ENCODE results near the gene INPP5D. TPM values are rescaled to one million over a fixed set of nuclear protein-coding genes. Genes with fewer than 3 reads are reported as not detected.

The INPP5D gene
- total and polyA plus RNA-seq, 3 experiments from 2014 or later, result 49.3 to 146 (median 51.0) TPM

DNA sequence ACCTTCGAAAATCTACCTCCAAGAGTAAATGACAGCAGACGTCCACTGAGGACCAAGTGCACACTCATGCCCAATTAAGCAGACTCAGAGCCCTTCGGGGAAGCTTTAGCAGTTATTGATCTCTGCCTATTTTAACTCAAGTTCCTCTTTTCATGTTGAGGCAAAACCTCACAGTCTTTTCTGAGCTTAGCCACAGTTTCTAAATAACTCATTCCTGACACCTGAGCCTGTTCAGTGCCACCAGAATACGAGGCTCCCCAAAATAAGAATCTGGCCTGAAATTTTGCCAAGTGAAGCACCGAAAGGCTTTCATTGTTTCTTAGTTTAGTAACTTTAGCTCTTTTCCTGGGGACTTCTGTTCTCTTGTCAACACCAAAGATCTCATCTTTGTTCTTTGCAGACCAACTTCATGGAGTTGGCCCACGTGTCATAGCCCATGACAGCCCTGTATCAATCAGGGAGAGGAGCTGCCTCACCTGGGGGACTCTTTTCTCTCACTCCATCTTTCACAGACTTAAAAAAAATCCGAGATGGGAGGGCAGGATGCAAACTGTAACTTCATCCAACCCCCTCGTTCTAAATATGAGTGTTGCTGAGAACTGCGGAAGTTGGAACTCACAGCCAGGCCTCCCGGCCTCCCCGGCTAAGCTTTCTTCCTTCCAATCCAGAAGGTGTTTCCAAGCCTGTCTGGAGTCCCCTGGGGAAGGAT, 22.2 kb downstream of the INPP5D start:
- Mint-ChIP-seq H3K36me3 (peaks cover 4 to 60% (median 25%) of the 10 kb centered on the region in 3 donors), H3K27ac (peak overlapping the region; percentile 95 to 99 (median 98)), H3K4me3 (peak overlapping the region; percentile 80 to 91 (median 84)), H3K27me3 (no peaks in the 10 kb centered on the region), H3K4me1 (peaks cover 92 to 98% (median 97%) of the 10 kb centered on the region in 3 donors), H3K9me3 (no peaks in the 10 kb centered on the region)
- H3K9me3 ChIP-seq (ENCODE audit: low read length), result no peaks in the 10 kb centered on the region
- H3K27me3 ChIP-seq (ENCODE audit: insufficient read depth, low read length, poor library complexity, severe bottlenecking), result no peaks in the 10 kb centered on the region
- H3K4me1 ChIP-seq (ENCODE audit: insufficient read depth, low read length), result peaks cover 95% of the 10 kb centered on the region
- DNase-seq, result no peak
- CTCF ChIA-PET, result interaction anchor here (0.8 to 3.9 kb wide), 4 partner anchors 17 to 30 kb away, joined by 3 to 27 read pairs (median 10); partner anchors contain the start of gene INPP5D
- POLR2A ChIA-PET, result interaction anchor here (0.6 to 4.6 kb wide), 3 partner anchors 11 to 52 kb away, joined by 3 to 43 read pairs (median 5); partner anchors contain the start of gene INPP5D
- H3K36me3 ChIP-seq (ENCODE audit: insufficient read depth, low read length), result no peaks in the 10 kb centered on the region
- H3K27ac ChIP-seq (ENCODE audit: low read depth, low read length), result peak overlapping the region; percentile 66
- H3K4me3 ChIP-seq (ENCODE audit: low read length), result peak overlapping the region; percentile 35

DNA sequence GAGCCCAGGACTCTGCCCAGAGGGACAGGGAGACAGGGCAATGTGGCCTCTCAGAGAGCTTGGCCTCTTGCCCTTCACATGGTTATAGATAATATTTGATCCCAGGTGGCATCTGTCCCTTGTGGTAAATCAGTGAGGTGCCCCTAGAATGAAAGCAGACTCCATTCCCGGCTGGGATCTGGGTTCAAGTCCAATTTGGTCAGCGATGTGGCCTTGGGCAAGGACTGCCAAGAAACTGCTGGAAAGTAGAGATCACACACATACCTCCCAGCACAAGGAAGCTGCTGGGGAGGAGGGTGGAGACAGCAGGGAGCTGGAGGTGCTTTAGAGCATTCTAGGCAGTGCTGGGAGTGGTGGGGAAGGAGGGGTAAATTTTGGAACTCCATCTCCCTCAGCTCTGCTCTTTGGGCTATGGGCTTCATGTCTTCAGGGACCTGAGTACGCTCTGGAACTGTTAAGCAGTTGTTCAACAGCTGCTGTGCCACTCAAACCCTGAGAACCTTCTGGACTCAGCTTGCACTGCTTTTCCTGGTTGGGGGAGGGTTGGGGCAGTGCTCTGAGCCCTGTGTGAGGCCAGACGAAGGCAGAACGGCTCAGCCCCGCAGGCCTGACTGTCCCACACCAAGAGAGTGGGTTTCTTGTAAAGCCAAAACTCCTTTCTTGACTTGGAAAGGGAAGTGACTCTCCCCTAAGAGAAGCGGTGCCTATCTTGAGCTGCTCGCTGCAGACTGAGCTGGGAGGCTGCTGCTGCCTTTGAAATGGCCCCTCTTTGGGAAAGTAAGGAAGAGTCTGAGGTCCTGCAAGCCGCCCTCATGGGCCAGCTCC, 23.0 kb downstream of the INPP5D start:
- H3K27ac Mint-ChIP-seq, result peak overlapping the region; percentile 95 to 99 (median 98)
- no peaks in the 10 kb centered on the region for H3K27me3 Mint-ChIP-seq
- no peaks in the 10 kb centered on the region for H3K9me3 Mint-ChIP-seq
- H3K4me3 ChIP-seq (ENCODE audit: low read length), result peak overlapping the region; percentile 35
- peak overlapping the region; percentile 80 to 91 (median 87) for H3K4me3 Mint-ChIP-seq
- peaks cover 87% of the 10 kb centered on the region for H3K4me1 ChIP-seq (ENCODE audit: insufficient read depth, low read length)
- POLR2A ChIA-PET, result interaction anchor here (0.5 to 4.6 kb wide), 5 partner anchors 11 to 52 kb away, joined by 3 to 43 read pairs (median 5); partner anchors contain the start of gene INPP5D
- H3K9me3 ChIP-seq (ENCODE audit: low read length), result no peaks in the 10 kb centered on the region
- no peak for DNase-seq
- peaks cover 90 to 99% (median 98%) of the 10 kb centered on the region in 3 donors for H3K4me1 Mint-ChIP-seq
- H3K27ac ChIP-seq (ENCODE audit: low read depth, low read length), result peak overlapping the region; percentile 66
- CTCF ChIA-PET, result interaction anchor here (0.8 to 3.9 kb wide), 5 partner anchors 17 to 31 kb away, joined by 3 to 27 read pairs (median 9); partner anchors contain the start of gene INPP5D
- peaks cover 10 to 65% (median 28%) of the 10 kb centered on the region in 3 donors for H3K36me3 Mint-ChIP-seq
- H3K36me3 ChIP-seq (ENCODE audit: insufficient read depth, low read length), result peaks cover under 1% of the 10 kb centered on the region
- H3K27me3 ChIP-seq (ENCODE audit: insufficient read depth, low read length, poor library complexity, severe bottlenecking), result no peaks in the 10 kb centered on the region

DNA sequence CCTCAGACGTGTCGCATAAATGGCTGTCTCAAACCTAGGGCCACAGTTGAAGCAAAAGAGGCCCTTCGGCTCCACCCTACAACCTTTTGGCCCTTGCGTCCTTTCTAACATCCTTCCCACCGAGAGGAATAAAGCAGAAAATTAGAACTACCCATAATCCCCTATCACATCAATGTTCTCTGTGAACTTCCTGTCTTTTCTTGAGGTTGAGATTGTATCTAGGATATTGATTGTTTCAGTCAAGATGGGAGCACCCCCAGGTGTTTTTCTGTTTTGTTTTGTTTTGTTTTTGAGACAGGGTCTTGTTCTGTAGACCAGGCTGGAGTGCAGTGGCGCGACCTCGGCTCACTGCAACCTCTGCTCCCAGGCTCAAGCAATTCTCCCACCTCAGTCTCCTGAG, 23.6 kb downstream of the INPP5D start:
- Mint-ChIP-seq H3K27me3 (no peaks in the 10 kb centered on the region), H3K4me3 (peak overlapping the region; percentile 80 to 91 (median 87)), H3K4me1 (peaks cover 93 to 99% (median 98%) of the 10 kb centered on the region in 3 donors), H3K27ac (peak overlapping the region; percentile 95 to 99 (median 98)), H3K9me3 (no peaks in the 10 kb centered on the region), H3K36me3 (peaks cover 15 to 71% (median 32%) of the 10 kb centered on the region in 3 donors)
- Histone ChIP-seq H3K27ac (ENCODE audit: low read depth, low read length) (peak overlapping the region; percentile 66), H3K9me3 (ENCODE audit: low read length) (no peaks in the 10 kb centered on the region), H3K27me3 (ENCODE audit: insufficient read depth, low read length, poor library complexity, severe bottlenecking) (no peaks in the 10 kb centered on the region), H3K4me3 (ENCODE audit: low read length) (peak overlapping the region; percentile 35), H3K36me3 (ENCODE audit: insufficient read depth, low read length) (peaks cover 7% of the 10 kb centered on the region), H3K4me1 (ENCODE audit: insufficient read depth, low read length) (peaks cover 84% of the 10 kb centered on the region)
- DNase-seq, result peak in 1 of 5 donors; percentile 45
- POLR2A ChIA-PET, result interaction anchor here (0.9 to 4.6 kb wide), 4 partner anchors 8 to 168 kb away, joined by 3 to 43 read pairs (median 9); partner anchors contain the start of genes ATG16L1 and INPP5D
- CTCF ChIA-PET, result interaction anchor here (0.9 to 3.9 kb wide), 4 partner anchors 16 to 30 kb away, joined by 3 to 27 read pairs (median 10); partner anchors contain the start of gene INPP5D

DNA sequence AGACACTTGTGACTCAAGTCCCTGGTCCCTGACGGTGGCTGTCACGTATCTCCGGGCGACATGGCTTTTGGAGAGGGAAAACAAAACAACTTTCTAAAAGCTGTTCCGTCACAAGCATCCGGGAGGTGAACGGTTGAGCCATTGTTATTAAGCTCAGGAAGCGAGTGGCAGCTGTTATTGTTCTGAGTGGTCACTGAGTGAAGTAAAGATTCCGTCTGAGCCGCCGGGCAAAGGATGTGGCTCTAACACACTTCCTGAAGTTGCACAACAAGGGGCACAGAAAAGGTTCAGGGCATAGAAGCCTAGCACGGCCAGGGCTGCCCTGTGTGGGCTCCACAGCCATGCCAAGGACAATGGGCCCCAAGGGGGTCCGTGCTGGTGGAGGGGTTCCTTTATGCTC, 24.3 kb downstream of the INPP5D start:
- Histone ChIP-seq H3K9me3 (ENCODE audit: low read length) (no peaks in the 10 kb centered on the region), H3K27me3 (ENCODE audit: insufficient read depth, low read length, poor library complexity, severe bottlenecking) (no peaks in the 10 kb centered on the region), H3K4me3 (ENCODE audit: low read length) (peak overlapping the region; percentile 35), H3K27ac (ENCODE audit: low read depth, low read length) (peak overlapping the region; percentile 66), H3K4me1 (ENCODE audit: insufficient read depth, low read length) (peaks cover 77% of the 10 kb centered on the region), H3K36me3 (ENCODE audit: insufficient read depth, low read length) (peaks cover 11% of the 10 kb centered on the region)
- Mint-ChIP-seq H3K27ac (peak overlapping the region; percentile 95 to 99 (median 98)), H3K4me1 (peaks cover 89 to 98% (median 97%) of the 10 kb centered on the region in 3 donors), H3K27me3 (no peaks in the 10 kb centered on the region), H3K4me3 (peak overlapping the region; percentile 80 to 91 (median 87)), H3K36me3 (peaks cover 15 to 72% (median 31%) of the 10 kb centered on the region in 3 donors), H3K9me3 (no peaks in the 10 kb centered on the region)
- POLR2A ChIA-PET, result interaction anchor here (0.9 to 4.6 kb wide), 4 partner anchors 9 to 167 kb away, joined by 3 to 43 read pairs (median 9); partner anchors contain the start of genes ATG16L1 and INPP5D
- DNase-seq, result peak in 4 of 5 donors; percentile 30 to 71 (median 56)
- CTCF ChIA-PET, result interaction anchor here (0.9 to 3.9 kb wide), 4 partner anchors 15 to 31 kb away, joined by 3 to 27 read pairs (median 10); partner anchors contain the start of gene INPP5D

DNA sequence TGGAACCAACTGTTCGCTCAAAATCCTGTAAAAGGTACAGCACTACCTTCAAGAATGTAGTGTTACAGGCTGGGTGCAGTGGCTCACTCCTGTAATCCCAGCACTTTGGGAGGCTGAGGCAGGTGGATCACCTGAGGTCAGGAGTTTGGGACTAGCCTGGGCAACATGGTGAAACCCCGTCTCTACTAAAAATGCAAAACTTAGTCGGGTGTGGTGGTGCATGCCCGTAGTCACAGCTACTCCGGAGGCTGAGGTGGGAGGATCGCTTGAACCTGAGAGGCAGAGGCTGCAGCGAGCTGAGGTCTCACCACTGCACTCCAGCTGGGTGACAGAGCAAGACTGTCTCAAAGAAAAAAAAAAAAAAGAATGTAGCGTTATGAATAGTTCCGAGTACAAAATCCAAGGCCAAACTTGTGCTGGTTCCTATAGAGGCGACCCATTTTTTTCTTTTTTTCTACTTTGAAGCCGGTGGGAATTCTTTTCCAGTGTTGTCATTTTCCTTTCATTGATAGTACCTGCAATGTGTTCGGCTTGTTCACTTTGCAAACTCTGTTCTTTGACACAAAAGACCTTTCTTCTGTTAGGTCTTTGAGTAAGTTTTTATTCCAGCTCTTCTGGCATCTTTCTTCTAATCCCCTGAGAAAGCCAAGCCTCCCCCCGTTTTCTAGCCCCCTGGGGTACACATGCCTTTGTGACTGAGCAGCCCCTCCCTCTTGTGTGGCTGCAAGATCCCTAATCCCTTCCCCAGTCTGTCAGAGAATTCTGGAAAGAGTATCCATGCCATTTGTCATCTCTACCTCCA, 25.1 kb downstream of the INPP5D start:
- ChIA-PET CTCF (interaction anchor here (0.9 to 3.9 kb wide), 5 partner anchors 15 to 31 kb away, joined by 3 to 27 read pairs (median 9); partner anchors contain the start of gene INPP5D), POLR2A (interaction anchor here (0.9 to 4.6 kb wide), 4 partner anchors 9 to 166 kb away, joined by 3 to 43 read pairs (median 9); partner anchors contain the start of genes ATG16L1 and INPP5D)
- Histone ChIP-seq H3K27ac (ENCODE audit: low read depth, low read length) (peak overlapping the region; percentile 66), H3K9me3 (ENCODE audit: low read length) (no peaks in the 10 kb centered on the region), H3K27me3 (ENCODE audit: insufficient read depth, low read length, poor library complexity, severe bottlenecking) (no peaks in the 10 kb centered on the region), H3K4me1 (ENCODE audit: insufficient read depth, low read length) (peaks cover 69% of the 10 kb centered on the region), H3K4me3 (ENCODE audit: low read length) (no peak overlapping the region), H3K36me3 (ENCODE audit: insufficient read depth, low read length) (peaks cover 11% of the 10 kb centered on the region)
- no peaks in the 10 kb centered on the region for H3K9me3 Mint-ChIP-seq
- peak in 1 of 5 donors; percentile 48 for DNase-seq
- no peaks in the 10 kb centered on the region for H3K27me3 Mint-ChIP-seq
- H3K4me3 Mint-ChIP-seq, result peak overlapping the region; percentile 57 to 91 (median 87)
- H3K36me3 Mint-ChIP-seq, result peaks cover 14 to 76% (median 28%) of the 10 kb centered on the region in 3 donors
- peak overlapping the region; percentile 95 to 99 (median 98) for H3K27ac Mint-ChIP-seq
- peaks cover 84 to 96% (median 94%) of the 10 kb centered on the region in 3 donors for H3K4me1 Mint-ChIP-seq

DNA sequence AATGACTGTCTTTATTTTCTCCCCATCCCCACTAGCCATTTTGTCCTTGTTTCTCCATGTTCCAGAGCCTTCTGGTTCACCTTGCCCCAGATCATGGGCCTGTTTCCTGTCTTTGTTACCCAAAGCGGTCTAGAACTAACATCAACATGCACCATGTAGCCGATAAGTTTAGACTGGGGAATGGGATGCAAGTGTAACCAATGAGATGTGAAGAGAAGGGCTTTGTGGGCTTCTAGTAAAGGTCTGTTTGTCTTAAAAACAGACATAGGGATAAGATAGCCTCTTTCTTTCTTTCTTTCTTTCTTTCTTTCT, 25.7 kb downstream of the INPP5D start:
- ChIA-PET CTCF (interaction anchor here (1.0 to 2.0 kb wide), 3 partner anchors 8 to 32 kb away, joined by 3 to 10 read pairs (median 3); partner anchors contain the start of gene INPP5D), POLR2A (interaction anchor here (1.6 kb wide), 2 partner anchors 10 to 25 kb away, joined by 4 to 11 read pairs; partner anchors contain the start of gene INPP5D)
- peak overlapping the region; percentile 57 to 91 (median 80) for H3K4me3 Mint-ChIP-seq
- Histone ChIP-seq H3K27ac (ENCODE audit: low read depth, low read length) (no peak overlapping the region), H3K4me3 (ENCODE audit: low read length) (no peak overlapping the region), H3K4me1 (ENCODE audit: insufficient read depth, low read length) (peaks cover 64% of the 10 kb centered on the region), H3K27me3 (ENCODE audit: insufficient read depth, low read length, poor library complexity, severe bottlenecking) (no peaks in the 10 kb centered on the region), H3K9me3 (ENCODE audit: low read length) (no peaks in the 10 kb centered on the region), H3K36me3 (ENCODE audit: insufficient read depth, low read length) (peaks cover 11% of the 10 kb centered on the region)
- peaks cover 11 to 75% (median 24%) of the 10 kb centered on the region in 3 donors for H3K36me3 Mint-ChIP-seq
- DNase-seq, result no peak
- H3K27me3 Mint-ChIP-seq, result no peaks in the 10 kb centered on the region
- H3K9me3 Mint-ChIP-seq, result no peaks in the 10 kb centered on the region
- peak overlapping the region; percentile 95 to 99 (median 98) for H3K27ac Mint-ChIP-seq
- peaks cover 81 to 95% (median 92%) of the 10 kb centered on the region in 3 donors for H3K4me1 Mint-ChIP-seq
